Keratinocyte (primary cell): ENCODE data around the gene TM9SF1. TPM values are rescaled to one million over a fixed set of nuclear protein-coding genes. Genes with fewer than 3 reads are reported as not detected.

Source experiments
- DNase-seq: peaks from one replicate; pipeline ENCODE4 v3.0.0-alpha.2; 2011; ENCODE audit warnings: low read depth, missing footprints, low spot score
- FAIRE-seq: peaks from 2 replicates; lab custom pipeline; 2011; peaks lifted over from hg19 to GRCh38; lab: Jason Lieb, UNC
- H2AFZ ChIP-seq: 2 replicates; pipeline ENCODE4 v1.6.0; 2012; ENCODE audit warnings: low read length, control low read depth, inconsistent platforms; ENCODE audit not compliant: control insufficient read depth
- H3K27ac ChIP-seq: 2 replicates; pipeline ENCODE4 v1.5.1; 2011; ENCODE audit warnings: low read length; ENCODE audit not compliant: control insufficient read depth, insufficient read depth
- H3K27me3 ChIP-seq: 3 replicates; pipeline ENCODE4 v1.6.0; 2011; ENCODE audit warnings: low read length; ENCODE audit not compliant: control insufficient read depth, insufficient read depth; ENCODE audit errors: extremely low read depth
- H3K36me3 ChIP-seq, 2 experiments: 2 replicates in 1 of 2; 3 replicates in 1 of 2; pipeline ENCODE4 v1.5.1; 2011; ENCODE audit warnings: low read length in 2 of 2, mild to moderate bottlenecking in 1 of 2; ENCODE audit not compliant: control insufficient read depth in 2 of 2, insufficient read depth in 2 of 2; ENCODE audit errors: extremely low read depth in 1 of 2
- H3K4me1 ChIP-seq: 3 replicates; pipeline ENCODE4 v1.5.1; 2011; ENCODE audit warnings: low read length; ENCODE audit not compliant: control insufficient read depth, insufficient read depth; ENCODE audit errors: extremely low read depth
- H3K4me2 ChIP-seq: 3 replicates; pipeline ENCODE4 v1.6.0; 2011; ENCODE audit warnings: low read depth, low read length; ENCODE audit not compliant: control insufficient read depth, insufficient read depth; ENCODE audit errors: extremely low read depth
- H3K4me3 ChIP-seq, 3 experiments: fragments of 200-600 bp in 1 of 3; sonication (generic) in 1 of 3; 2 replicates in 2 of 3; 3 replicates in 1 of 3; pipeline ENCODE4 v1.5.1; 2011 to 2016; ENCODE audit warnings: low read length in 3 of 3, mild to moderate bottlenecking in 3 of 3, control low read depth in 2 of 3, inconsistent platforms in 1 of 3, low read depth in 1 of 3, mixed read lengths in 1 of 3, mixed run types in 1 of 3, moderate library complexity in 1 of 3; ENCODE audit not compliant: control insufficient read depth in 2 of 3, insufficient read depth in 2 of 3; ENCODE audit errors: extremely low read depth in 1 of 3
- H3K79me2 ChIP-seq: 2 replicates; pipeline ENCODE4 v1.6.0; 2012; ENCODE audit warnings: low read length; ENCODE audit not compliant: control insufficient read depth, insufficient read depth
- H3K9ac ChIP-seq: 3 replicates; pipeline ENCODE4 v1.6.0; 2011; ENCODE audit warnings: low read length; ENCODE audit not compliant: control insufficient read depth, insufficient read depth; ENCODE audit errors: extremely low read depth
- H3K9me1 ChIP-seq: 3 replicates; pipeline ENCODE4 v1.6.0; 2011; ENCODE audit warnings: low read length; ENCODE audit not compliant: control insufficient read depth, insufficient read depth; ENCODE audit errors: extremely low read depth
- H3K9me3 ChIP-seq: 2 replicates; pipeline ENCODE4 v1.5.1; 2012; ENCODE audit warnings: low read depth, low read length; ENCODE audit not compliant: control insufficient read depth
- H4K20me1 ChIP-seq: 3 replicates; pipeline ENCODE4 v1.6.0; 2011; ENCODE audit warnings: low read length; ENCODE audit not compliant: control insufficient read depth, insufficient read depth; ENCODE audit errors: extremely low read depth
- EZH2 ChIP-seq: IDR thresholded peaks from one replicate; pipeline ENCODE4 v1.6.1; 2012; ENCODE audit warnings: inconsistent platforms, mild to moderate bottlenecking, low read length, moderate library complexity
- dilution Hi-C: fragments of 300-500 bp; cut with MboI; formaldehyde crosslinking; loops from one replicate; pipeline ENCODE4 v1.7.0; 2020; ENCODE audit warnings: low sequenced_read_pairs; ENCODE audit not compliant: extremely low pct_ligation_motif_present
- polyA plus RNA-seq, 5 experiments: library from polyadenylated mRNA; depleted of rRNA in 3 of 5; stranded (reverse) in 3 of 5; stranded (forward) in 1 of 5; unstranded in 1 of 5; fragments of >200 nt; gene quantifications; 1 replicate in 1 of 5; 2 replicates in 3 of 5; 3 replicates in 1 of 5; pipeline versions ENCODE4 v1.2.1 to v1.2.3, GENCODE V29; 2011 to 2012; ENCODE audit warnings: missing spikeins in 2 of 5, low read depth in 1 of 5, low replicate concordance in 1 of 5
- TF ChIP-seq, protein P1 (sequence below), 3 experiments: IDR thresholded peaks in 1 of 3; conservative IDR thresholded peaks in 1 of 3; optimal IDR thresholded peaks in 1 of 3; 2 replicates in 2 of 3; 3 replicates in 1 of 3; pipeline versions ENCODE3 to v1.5.1; 2011; ENCODE audit warnings: low read length in 3 of 3, mild to moderate bottlenecking in 3 of 3, moderate library complexity in 2 of 3, control low read depth in 1 of 3, inconsistent platforms in 1 of 3; ENCODE audit not compliant: insufficient read depth in 2 of 3; ENCODE audit errors: extremely low read depth in 1 of 3

The TM9SF1 gene
- polyA plus RNA-seq, 1 donor (not counting 4 experiments of a cell fraction or from before 2014, with no cell fraction given), result 19.2 TPM

GRCh38 chr14:24192933-24193332 lies 2.3 kb downstream of the TM9SF1 start:
- Histone ChIP-seq H3K9me3 (no peaks in the 10 kb centered on the region), H3K79me2 (peaks cover 47% of the 10 kb centered on the region), H3K4me1 (peaks cover 22% of the 10 kb centered on the region), H3K9me1 (no peaks in the 10 kb centered on the region), H2AFZ (no peak overlapping the region), H3K27ac (no peak overlapping the region), H4K20me1 (no peaks in the 10 kb centered on the region), H3K4me3 (no peak overlapping the region), H3K36me3 (peaks cover 15 to 21% of the 10 kb centered on the region in 2 experiments), H3K4me2 (no peak overlapping the region), H3K27me3 (no peaks in the 10 kb centered on the region), H3K9ac (no peak overlapping the region)
- dilution Hi-C loops, result no loop called here
- DNase-seq (no peak), FAIRE-seq (no peak)
- TF ChIP-seq, protein P1, sequence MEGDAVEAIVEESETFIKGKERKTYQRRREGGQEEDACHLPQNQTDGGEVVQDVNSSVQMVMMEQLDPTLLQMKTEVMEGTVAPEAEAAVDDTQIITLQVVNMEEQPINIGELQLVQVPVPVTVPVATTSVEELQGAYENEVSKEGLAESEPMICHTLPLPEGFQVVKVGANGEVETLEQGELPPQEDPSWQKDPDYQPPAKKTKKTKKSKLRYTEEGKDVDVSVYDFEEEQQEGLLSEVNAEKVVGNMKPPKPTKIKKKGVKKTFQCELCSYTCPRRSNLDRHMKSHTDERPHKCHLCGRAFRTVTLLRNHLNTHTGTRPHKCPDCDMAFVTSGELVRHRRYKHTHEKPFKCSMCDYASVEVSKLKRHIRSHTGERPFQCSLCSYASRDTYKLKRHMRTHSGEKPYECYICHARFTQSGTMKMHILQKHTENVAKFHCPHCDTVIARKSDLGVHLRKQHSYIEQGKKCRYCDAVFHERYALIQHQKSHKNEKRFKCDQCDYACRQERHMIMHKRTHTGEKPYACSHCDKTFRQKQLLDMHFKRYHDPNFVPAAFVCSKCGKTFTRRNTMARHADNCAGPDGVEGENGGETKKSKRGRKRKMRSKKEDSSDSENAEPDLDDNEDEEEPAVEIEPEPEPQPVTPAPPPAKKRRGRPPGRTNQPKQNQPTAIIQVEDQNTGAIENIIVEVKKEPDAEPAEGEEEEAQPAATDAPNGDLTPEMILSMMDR (optimal IDR thresholded peaks at IDR 0.05 in 1 of 3, IDR thresholded peaks at IDR 0.05 in 1 of 3, conservative IDR thresholded peaks at IDR 0.05 in 1 of 3; ENCODE audit: extremely low read depth in 1 of 3, insufficient read depth in 2 of 3, low read length in 3 of 3), result no peak
- TF ChIP-seq EZH2, result no peak

- Histone ChIP-seq H3K4me3 (no peak overlapping the region), H3K79me2 (peaks cover 42% of the 10 kb centered on the region)
- no peak for FAIRE-seq
These were observed 4.8 kb downstream of the TM9SF1 start for GRCh38 chr14:24190416-24190815.

More at GRCh38 chr14:24190416-24190815, 4.8 kb downstream of the TM9SF1 start:
- dilution Hi-C loops, result no loop called here
- Histone ChIP-seq H4K20me1 (peaks cover 4% of the 10 kb centered on the region), H3K9me3 (no peaks in the 10 kb centered on the region), H3K9ac (no peak overlapping the region), H3K36me3 (peaks cover 30 to 40% of the 10 kb centered on the region in 2 experiments), H3K27ac (no peak overlapping the region), H3K4me1 (peaks cover 23% of the 10 kb centered on the region), H2AFZ (no peak overlapping the region), H3K9me1 (no peaks in the 10 kb centered on the region), H3K4me2 (no peak overlapping the region), H3K27me3 (no peaks in the 10 kb centered on the region)
- no peak for DNase-seq
- no peak for TF ChIP-seq EZH2
- TF ChIP-seq, protein P1 (optimal IDR thresholded peaks at IDR 0.05 in 1 of 3, IDR thresholded peaks at IDR 0.05 in 1 of 3, conservative IDR thresholded peaks at IDR 0.05 in 1 of 3; ENCODE audit: extremely low read depth in 1 of 3, insufficient read depth in 2 of 3, low read length in 3 of 3), result no peak
